Spleen (tissue), 7 donors: ENCODE results near the gene NOL3.

Experiments used
- POLR2AphosphoS5 ChIP-seq, 3 donors: sonication (generic); formaldehyde crosslinking; IDR thresholded peaks; one replicate each; pipeline ENCODE4 v1.5.1; 2017; ENCODE audit warnings: antibody characterized with exemption in 3 of 3
- TF ChIP-seq, protein P1 (sequence below), 11 experiments: fragments of 200-600 bp in 7 of 11; fragments of 450-650 bp in 4 of 11; sonication (generic) in 4 of 11; IDR thresholded peaks in 8 of 11; conservative IDR thresholded peaks in 3 of 11; 1 replicate in 7 of 11; 2 replicates in 4 of 11; pipeline versions ENCODE4 v1.4.0 to v1.8.0; 2016 to 2021; ENCODE audit warnings: antibody characterized with exemption in 11 of 11, inconsistent platforms in 4 of 11, mild to moderate bottlenecking in 1 of 11
- donor health status: DM: no; HTN: no; CAD: no; lungs with moderate emphysema.
- donor health status: DM: no; HTN: no; CAD: no.
- donor health status: DM: no; HTN: no; CAD: no.

- TF ChIP-seq POLR2AphosphoS5 (IDR thresholded peaks at IDR 0.05): no peak
- TF ChIP-seq, protein P1, sequence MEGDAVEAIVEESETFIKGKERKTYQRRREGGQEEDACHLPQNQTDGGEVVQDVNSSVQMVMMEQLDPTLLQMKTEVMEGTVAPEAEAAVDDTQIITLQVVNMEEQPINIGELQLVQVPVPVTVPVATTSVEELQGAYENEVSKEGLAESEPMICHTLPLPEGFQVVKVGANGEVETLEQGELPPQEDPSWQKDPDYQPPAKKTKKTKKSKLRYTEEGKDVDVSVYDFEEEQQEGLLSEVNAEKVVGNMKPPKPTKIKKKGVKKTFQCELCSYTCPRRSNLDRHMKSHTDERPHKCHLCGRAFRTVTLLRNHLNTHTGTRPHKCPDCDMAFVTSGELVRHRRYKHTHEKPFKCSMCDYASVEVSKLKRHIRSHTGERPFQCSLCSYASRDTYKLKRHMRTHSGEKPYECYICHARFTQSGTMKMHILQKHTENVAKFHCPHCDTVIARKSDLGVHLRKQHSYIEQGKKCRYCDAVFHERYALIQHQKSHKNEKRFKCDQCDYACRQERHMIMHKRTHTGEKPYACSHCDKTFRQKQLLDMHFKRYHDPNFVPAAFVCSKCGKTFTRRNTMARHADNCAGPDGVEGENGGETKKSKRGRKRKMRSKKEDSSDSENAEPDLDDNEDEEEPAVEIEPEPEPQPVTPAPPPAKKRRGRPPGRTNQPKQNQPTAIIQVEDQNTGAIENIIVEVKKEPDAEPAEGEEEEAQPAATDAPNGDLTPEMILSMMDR (IDR thresholded peaks at IDR 0.05 in 8 of 11, conservative IDR thresholded peaks at IDR 0.05 in 3 of 11): no peak
These were observed 9.8 kb downstream of the NOL3 start for GRCh38 chr16:67180166-67180565.
